IMR-90 (cell line): Measurements from ENCODE around the gene HLA-E.

Experiments used
- CEBPB ChIP-seq: IDR thresholded peaks from 2 replicates; pipeline ENCODE4 v1.6.1; 2012; ENCODE audit warnings: low read depth, low read length, improper control_type of control experiment
- CTCF ChIP-seq: conservative IDR thresholded peaks from 2 replicates; pipeline ENCODE4 v1.5.1; 2012; ENCODE audit warnings: mild to moderate bottlenecking, low read depth, low read length, improper control_type of control experiment
- SMC3 ChIP-seq: fragments of 150-350 bp; IDR thresholded peaks from 2 replicates; pipeline ENCODE4 v1.6.1; 2016; ENCODE audit warnings: low read depth, mild to moderate bottlenecking, antibody characterized with exemption, low read length, moderate library complexity

- TF ChIP-seq SMC3 (no peak), CTCF (no peak), CEBPB (no peak)
Measured at GRCh38 chr6:30510419-30511168, 21.3 kb downstream of the HLA-E start.
